Activated CD4-positive, CD25-positive, alpha-beta regulatory T cell treated with anti-CD3 and anti-CD28 coated beads, Interleukin-2, amount 50 U/mL, for 72 hours (primary cell): ENCODE data around the gene TSN.
"Not testable (repeated sequence)": the region's sequence is repeated elsewhere in the genome, so short reads cannot be mapped to it uniquely, and the experiment has no call there.

ENCODE experiments used
- DNase-seq: peaks from one replicate; pipeline ENCODE4 v3.0.0; 2021

The TSN gene

DNA sequence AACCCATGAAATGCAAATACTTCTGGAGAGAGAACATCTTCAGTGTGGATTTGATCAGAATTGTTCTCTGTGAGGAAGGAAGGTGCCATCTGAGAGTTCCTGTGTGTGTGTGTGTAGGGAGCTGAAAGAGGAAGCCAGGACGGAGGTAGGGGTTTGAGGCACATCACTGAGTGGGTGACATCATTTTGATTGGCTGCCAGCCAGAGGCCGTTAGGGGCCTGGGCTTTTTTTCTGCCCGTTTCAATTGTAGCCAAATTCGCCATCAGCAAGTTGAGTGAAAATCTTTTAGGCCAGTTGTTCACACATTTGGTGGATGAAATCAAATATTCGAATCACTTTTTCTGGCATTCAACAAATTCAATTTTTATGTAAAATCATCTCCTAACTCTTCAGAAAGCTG lies 48.9 kb downstream of the TSN start:
- no peak for DNase-seq

DNA sequence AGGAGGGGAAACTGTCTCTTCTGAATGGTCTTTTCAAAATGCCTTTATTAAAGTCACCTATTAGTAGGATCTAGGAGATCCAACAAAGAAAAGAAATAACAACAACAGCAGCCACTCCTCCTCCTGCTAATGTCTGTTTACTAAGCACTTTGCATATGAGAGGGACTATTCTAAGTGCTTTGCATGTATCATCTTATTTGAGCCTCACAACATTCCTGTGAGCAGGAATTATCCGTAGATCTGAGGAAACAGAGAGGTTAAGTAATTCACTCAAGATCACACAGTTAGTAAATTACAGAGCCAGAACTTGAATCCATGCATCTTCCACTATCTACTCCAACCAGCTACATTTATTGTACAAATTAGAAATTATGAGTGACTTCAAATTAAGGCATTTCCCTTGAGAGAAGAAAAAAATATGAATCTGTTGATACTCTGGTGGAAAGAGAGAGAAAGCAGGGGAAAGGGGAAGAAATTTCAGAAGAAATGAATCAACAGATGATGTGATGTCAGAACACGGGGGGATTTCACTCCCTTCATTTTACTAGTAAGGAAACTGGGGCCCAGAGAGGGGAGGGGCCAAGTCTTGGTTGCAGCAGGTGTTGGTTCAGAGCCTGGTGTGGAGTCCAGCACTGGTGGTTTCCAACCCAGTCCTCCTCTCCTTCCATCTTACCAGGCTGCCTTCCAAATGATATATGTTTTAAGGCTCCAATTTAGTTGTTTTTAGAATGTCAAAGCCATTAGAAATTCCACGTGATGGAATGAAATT lies 49.7 kb downstream of the TSN start:
- DNase-seq = no peak

DNA sequence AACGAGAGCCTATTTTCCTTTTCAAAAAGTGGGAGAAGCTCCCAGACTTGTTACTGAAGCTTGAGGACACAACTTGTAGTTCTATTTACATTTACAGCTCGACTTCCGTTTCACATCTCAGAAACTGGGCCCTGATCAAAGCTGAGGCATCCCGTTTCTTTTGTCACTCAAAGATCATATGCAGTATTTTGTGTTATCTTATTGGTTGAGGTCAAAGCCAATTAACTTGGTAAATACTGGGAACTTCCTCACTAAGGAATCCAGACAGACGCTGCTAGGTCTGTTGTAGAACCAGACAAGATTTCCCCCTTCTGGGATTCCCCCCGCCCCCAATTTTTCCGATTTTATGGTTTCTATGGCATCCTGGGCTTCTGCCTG lies 50.3 kb downstream of the TSN start:
- no peak for DNase-seq

DNA sequence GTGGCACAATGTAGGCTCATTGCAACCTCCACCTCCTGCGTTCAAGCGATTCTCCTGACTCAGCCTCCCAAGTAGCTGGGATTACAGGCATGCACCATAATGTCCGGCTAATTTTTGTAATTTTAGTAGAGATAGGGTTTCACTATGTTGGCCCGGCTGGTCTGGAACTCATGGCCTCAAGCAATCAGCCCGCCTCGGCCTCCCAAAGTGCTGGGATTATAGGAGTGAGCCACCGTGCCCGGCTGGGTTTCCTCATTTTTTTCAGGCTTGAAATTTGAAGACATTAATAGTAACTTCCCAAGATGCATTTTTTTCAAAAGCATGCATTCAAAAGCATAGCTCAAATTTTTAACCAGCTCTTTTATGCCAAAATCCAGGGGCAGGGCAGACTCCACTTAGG lies 52.3 kb downstream of the TSN start:
- not testable (repeated sequence) for DNase-seq

DNA sequence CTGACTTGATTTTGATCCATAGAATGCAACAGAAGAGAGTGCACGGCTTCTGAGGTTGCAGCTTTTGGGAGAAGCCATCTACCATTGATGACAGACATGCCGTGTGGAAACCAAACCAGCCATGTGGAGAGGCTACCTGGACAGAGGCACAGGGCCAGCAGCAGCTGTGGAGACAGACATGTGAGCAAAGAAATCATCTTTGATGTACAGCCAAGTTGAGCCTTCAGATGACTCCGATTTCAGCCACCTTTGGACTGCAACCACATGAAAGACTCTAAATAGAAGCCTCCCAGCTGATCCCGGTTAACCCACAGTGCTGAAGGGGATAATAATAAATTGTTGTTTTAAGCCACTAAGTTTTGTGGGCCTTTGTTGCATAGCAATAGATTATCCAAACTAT lies 54.2 kb downstream of the TSN start:
- DNase-seq = no peak

DNA sequence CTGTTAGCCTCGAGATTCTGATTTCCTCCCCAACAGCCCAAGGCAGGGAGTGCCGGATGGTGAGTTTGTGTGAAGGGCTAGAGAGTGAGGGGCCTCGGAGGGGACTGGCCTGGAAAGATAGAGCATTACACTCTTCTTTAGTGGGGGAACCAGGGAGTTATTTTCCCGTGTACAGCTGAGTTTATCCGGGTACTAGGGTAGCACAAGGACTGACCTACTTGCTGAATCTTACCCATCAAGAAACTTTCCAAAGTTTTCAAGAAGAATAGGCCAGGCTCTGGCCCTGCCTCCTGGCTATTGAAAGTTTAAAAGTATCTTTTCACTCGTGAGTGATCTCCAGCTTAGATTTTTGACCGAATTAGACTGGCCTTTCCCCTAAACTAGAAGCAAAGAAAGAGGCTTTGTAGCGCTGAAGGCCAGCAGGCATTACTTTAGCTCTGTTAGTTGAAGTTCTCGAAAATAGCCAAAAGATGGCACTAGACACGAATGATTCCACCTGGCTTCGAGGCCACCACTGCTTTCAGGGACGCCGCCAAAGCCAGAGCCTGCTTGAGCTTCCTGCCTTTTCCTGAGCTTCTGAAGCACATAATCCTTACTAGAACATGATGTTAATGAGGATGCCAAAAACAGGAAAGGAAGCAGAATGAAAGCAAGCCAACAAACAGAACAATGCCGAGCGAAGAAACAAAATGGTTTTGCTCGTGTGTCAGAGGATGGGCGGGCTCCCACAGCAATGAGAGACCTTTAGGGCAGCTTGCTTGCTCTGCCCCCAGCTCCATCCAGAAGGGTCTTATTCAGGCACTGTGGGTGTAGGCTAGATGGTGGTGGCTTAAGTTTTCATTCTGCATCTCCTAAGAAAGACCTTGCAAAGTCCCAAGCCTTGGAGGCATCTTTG lies 55.8 kb downstream of the TSN start:
- DNase-seq = no peak

DNA sequence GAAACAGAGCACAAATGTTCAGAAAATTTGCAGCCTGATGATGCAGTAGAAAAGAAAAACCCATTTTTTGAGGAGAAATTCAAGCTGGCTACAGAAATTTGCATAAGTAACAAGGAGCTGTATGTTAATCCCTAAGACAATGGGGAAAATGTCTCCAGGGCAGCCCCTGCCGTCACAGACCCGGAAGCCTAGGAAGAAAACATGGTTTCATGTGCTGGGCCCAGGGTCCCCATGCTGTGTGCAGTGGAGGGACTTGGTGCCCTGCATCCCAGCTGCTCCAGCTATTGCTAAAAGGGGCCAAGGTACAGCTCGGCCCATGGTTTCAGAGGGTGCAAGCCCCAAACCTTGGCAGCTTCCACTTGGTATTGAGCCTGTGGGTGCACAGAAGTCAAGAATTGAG lies 57.6 kb downstream of the TSN start:
- DNase-seq = not testable (repeated sequence)

DNA sequence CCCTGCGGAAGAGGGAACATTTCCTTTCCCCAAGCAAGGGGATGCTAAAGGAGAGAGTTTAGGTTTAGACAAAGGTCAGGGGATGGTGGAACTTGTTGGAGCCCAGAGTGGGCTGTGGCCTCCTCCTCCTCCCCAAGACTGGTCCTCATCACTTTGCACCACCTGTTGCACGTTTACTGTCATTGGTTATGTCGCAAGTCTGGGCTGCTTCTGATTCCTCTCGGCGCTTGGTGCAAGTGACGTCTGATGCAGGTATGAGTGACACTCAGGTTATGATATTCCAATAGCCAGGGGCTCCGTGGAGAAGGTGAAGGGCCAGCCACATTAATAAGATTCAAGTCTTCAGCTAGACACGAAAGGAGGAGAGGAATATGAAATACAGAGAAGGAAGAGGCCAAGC lies 59.8 kb downstream of the TSN start:
- no peak for DNase-seq

DNA sequence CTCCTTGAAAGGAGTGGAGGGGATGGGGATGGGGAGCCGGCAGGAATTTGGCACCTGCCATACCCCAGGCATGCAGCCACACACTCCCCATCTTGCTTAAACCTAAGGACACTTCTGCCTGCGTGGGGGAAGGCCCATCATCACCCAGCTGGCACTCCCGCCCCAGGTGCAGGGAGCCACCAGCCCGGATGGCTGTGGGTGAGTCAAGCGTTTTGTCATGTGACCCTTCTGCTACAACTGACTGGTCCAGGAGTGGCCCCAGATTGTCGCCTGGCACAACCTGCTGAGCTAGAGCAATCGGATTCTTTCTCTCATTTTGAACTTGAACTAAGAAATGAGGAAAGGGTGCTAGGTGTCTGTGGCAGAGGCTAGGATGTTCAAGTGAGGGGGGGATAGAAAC lies 61.3 kb downstream of the TSN start:
- DNase-seq = no peak

DNA sequence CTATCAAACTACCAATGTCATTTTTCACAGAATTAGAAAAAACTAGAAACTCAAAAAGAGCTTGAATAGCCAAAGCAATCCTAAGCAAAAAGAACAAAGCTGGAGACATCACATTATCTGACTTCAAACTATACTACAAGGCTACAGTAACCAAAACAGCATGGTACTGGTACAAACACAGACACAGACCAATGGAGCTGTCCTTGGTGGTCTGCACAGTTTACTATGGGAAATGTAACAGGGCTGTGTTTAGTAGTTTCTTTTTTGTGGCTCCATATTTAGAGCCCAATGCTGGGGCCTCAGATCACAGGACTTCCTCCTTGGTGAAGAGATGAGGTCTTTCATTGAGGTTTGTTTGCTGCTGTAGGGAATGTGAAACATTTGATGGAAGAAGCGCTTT lies 61.9 kb downstream of the TSN start:
- not testable (repeated sequence) for DNase-seq
